Aorta (tissue), 5 donors: Measurements from ENCODE around the gene PLXDC2. TPM values are rescaled to one million over a fixed set of nuclear protein-coding genes. Genes with fewer than 3 reads are reported as not detected.
"Not testable (repeated sequence)": the region's sequence is repeated elsewhere in the genome, so short reads cannot be mapped to it uniquely, and the experiment has no call there.

Source experiments
- ATAC-seq: fragments of 200-7000 bp; cut with Tn5 transposase; one replicate; pipeline ENCODE4 v1.9.1; 2022; ENCODE audit warnings: moderate library complexity; ENCODE audit not compliant: low FRiP score
- DNase-seq, 2 donors: peaks; one replicate each; pipeline ENCODE4 v3.0.0-alpha.2; 2020
- H3K27ac ChIP-seq, 2 donors: one replicate each; pipeline ENCODE4 v1.5.1; 2013; ENCODE audit warnings: low read length in 2 of 2, mild to moderate bottlenecking in 2 of 2, moderate library complexity in 2 of 2, control low read depth in 1 of 2, inconsistent platforms in 1 of 2, low read depth in 1 of 2
- H3K27me3 ChIP-seq, 2 donors: one replicate each; pipeline ENCODE4 v1.6.1; 2013; ENCODE audit warnings: control low read depth in 1 of 2, low read length in 1 of 2, mild to moderate bottlenecking in 1 of 2, moderate library complexity in 1 of 2; ENCODE audit not compliant: insufficient read depth in 2 of 2, control insufficient read depth in 1 of 2
- H3K36me3 ChIP-seq, 2 donors: one replicate each; pipeline ENCODE4 v1.6.1; 2013; ENCODE audit warnings: control low read depth in 1 of 2, low read length in 1 of 2, mild to moderate bottlenecking in 1 of 2; ENCODE audit not compliant: insufficient read depth in 2 of 2, control insufficient read depth in 1 of 2
- H3K4me1 ChIP-seq, 2 donors: one replicate each; pipeline ENCODE4 v1.6.1; 2013; ENCODE audit warnings: low read length in 2 of 2, control low read depth in 1 of 2, mild to moderate bottlenecking in 1 of 2, moderate library complexity in 1 of 2; ENCODE audit not compliant: insufficient read depth in 2 of 2, control insufficient read depth in 1 of 2
- H3K4me3 ChIP-seq, 2 donors: one replicate each; pipeline ENCODE4 v1.5.1; 2013; ENCODE audit warnings: low read length in 2 of 2, control low read depth in 1 of 2, mild to moderate bottlenecking in 1 of 2
- H3K9me3 ChIP-seq: one replicate; pipeline ENCODE4 v1.6.1; 2013; ENCODE audit warnings: mild to moderate bottlenecking, low read length; ENCODE audit not compliant: control insufficient read depth
- WGBS, 2 donors: extraction: QIAGEN DNeasy Blood & Tissue Kit; methylation state at CpG; one replicate each; pipeline ENCODE4 v1.1.7; 2013; 5-methylcytosine and 5-hydroxymethylcytosine counted together
- intact Hi-C, 2 donors: fragments of 100-400 bp; cut with DNase I; formaldehyde crosslinking; loops; one replicate each; pipeline versions ENCODE4 v1.14.2 to v1.15.0; 2022
- polyA plus RNA-seq, 2 donors: library from polyadenylated mRNA; stranded (reverse); fragments of 200-250 nt; gene quantifications; one replicate each; pipeline ENCODE4 v1.2.3, GENCODE V29; 2013
- total RNA-seq, 2 donors: library from RNA; stranded (reverse); fragmentation: NEBNext Ultra II Directional; extraction: Animal tissue kit (Norgen Biotek cat#: 25700); gene quantifications; one replicate each; pipeline ENCODE4 v1.2.1, GENCODE V29; 2021
- donor health status: healthy with polysubstance abuse.
- donor health status: Bipolar disorder and iron deficiency.
- donor health status: DM: no; HTN: no; CAD: no.
- donor health status: DM: no; HTN: no; CAD: no.
- donor health status: DM: yes; HTN: yes; CAD: no.

The PLXDC2 gene
- total and polyA plus RNA-seq, 4 donors: 14.7 to 155 (median 57.4) TPM

GRCh38 chr10:20200758-20201157 lies 384.5 kb downstream of the PLXDC2 start:
- H3K36me3 ChIP-seq: no peaks in the 10 kb centered on the region
- no peak overlapping the region for H3K4me3 ChIP-seq
- no peak overlapping the region for H3K27ac ChIP-seq
- intact Hi-C loops: no loop called here
- H3K9me3 ChIP-seq: no peaks in the 10 kb centered on the region
- H3K4me1 ChIP-seq: peaks cover under 1 to 2% of the 10 kb centered on the region in 2 donors
- DNase-seq (no peak), ATAC-seq (no peak)
- 90 to 96% methylated on average over 1 of the region's 1 CpG for WGBS, 2 donors
- H3K27me3 ChIP-seq: no peaks in the 10 kb centered on the region

- 97% methylated on average over 4 of the region's 4 CpGs for WGBS, 2 donors
- no peaks in the 10 kb centered on the region for H3K36me3 ChIP-seq
- no peaks in the 10 kb centered on the region for H3K4me1 ChIP-seq
- H3K27ac ChIP-seq: no peak overlapping the region
- H3K4me3 ChIP-seq: no peak overlapping the region
- no peaks in the 10 kb centered on the region for H3K27me3 ChIP-seq
- no peak for ATAC-seq
- intact Hi-C loops: no loop called here
- DNase-seq: no peak
- H3K9me3 ChIP-seq: no peaks in the 10 kb centered on the region
Observed at GRCh38 chr10:20202337-20202736, 386.1 kb downstream of the PLXDC2 start.

DNA sequence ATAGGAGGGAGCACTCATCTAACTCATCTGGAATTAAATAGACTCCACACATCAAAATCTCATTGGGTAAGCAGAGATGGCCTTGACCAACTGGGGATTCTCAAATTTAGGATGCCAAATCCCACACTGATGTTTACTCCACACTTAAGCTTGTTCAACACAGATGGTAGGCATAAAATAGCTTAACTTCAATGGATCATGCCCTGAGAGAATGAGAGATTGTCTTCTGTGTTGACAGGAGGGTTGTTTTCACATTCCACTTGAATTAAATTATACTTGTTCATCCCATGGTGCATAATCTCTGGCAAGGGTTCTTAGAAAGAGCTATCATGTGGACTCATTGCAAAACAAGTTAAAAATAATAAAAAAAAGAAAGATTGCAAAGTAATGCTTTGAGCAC lies 391.4 kb downstream of the PLXDC2 start:
- no peak for DNase-seq
- no peak overlapping the region for H3K27ac ChIP-seq
- H3K4me3 ChIP-seq: no peak overlapping the region
- intact Hi-C loops: no loop called here
- no peak for ATAC-seq
- peaks cover 0 to 2% of the 10 kb centered on the region in 2 donors for H3K36me3 ChIP-seq
- H3K27me3 ChIP-seq: no peaks in the 10 kb centered on the region
- H3K9me3 ChIP-seq: no peaks in the 10 kb centered on the region
- H3K4me1 ChIP-seq: no peaks in the 10 kb centered on the region

DNA sequence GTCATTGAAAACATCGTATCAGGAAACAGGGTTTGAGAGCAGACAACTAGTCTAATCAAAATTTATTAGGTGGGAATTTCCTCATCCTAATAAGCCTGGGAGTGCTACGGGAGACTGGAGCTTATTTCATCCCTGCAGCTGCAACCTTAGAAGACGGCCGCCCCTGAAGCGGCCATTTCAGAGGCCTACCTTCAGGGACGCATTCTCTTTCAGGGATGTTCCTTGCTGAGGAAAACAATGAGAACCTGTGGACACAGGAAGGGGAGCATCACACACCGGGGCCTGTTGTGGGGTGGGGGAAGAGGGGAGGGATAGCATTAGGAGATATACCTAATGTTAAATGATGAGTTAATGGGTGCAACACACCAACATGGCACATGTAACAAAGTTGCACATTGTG lies 392.9 kb downstream of the PLXDC2 start:
- H3K36me3 ChIP-seq, H3K4me1 ChIP-seq, H3K4me3 ChIP-seq, intact Hi-C loops, H3K9me3 ChIP-seq, H3K27me3 ChIP-seq, ATAC-seq, H3K27ac ChIP-seq, DNase-seq: not testable (repeated sequence)
- WGBS, 2 donors: 97 to 98% methylated on average over 7 of the region's 7 CpGs

DNA sequence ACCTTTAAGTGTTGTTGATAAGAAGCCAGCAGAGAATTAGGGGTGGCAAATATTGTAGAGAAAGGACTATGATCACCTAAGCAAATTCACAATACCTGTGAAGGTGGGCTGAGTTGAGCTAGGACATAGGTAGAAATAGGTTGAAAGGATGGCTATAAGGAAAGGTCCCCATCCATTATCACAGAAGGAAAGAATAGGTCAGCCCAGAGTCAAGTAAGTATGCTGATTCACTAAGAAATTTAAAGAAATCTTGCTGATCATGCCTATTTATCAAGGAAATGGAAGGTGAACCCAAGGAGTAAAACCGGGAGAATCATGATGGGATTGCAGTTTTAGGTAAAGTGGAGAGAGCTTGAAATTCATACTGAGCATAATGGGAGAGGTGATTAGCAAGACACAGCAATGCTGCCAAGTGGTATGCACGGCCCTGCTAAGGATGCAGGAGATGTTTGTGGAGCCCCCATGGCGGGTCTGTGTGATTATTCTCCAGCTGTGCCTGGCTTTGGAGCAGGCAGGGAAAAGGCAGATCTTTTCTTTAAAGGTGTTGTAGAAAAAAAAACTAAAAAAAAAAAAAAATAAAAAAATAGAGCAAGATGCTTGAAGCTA lies 399.4 kb downstream of the PLXDC2 start:
- ATAC-seq (no peak), DNase-seq (no peak)
- 48 to 60% methylated on average over 3 of the region's 3 CpGs for WGBS, 2 donors
- intact Hi-C loops: no loop called here
- H3K36me3 ChIP-seq: no peaks in the 10 kb centered on the region
- no peaks in the 10 kb centered on the region for H3K9me3 ChIP-seq
- H3K4me3 ChIP-seq: no peak overlapping the region
- no peaks in the 10 kb centered on the region for H3K4me1 ChIP-seq
- no peaks in the 10 kb centered on the region for H3K27me3 ChIP-seq
- no peak overlapping the region for H3K27ac ChIP-seq

GRCh38 chr10:20221356-20221755 lies 405.1 kb downstream of the PLXDC2 start:
- H3K9me3 ChIP-seq: no peaks in the 10 kb centered on the region
- no peaks in the 10 kb centered on the region for H3K27me3 ChIP-seq
- no peak for ATAC-seq
- H3K4me3 ChIP-seq: no peak overlapping the region
- no peak overlapping the region for H3K27ac ChIP-seq
- intact Hi-C loops: no loop called here
- 7 to 8% methylated on average over 1 of the region's 1 CpG for WGBS, 2 donors
- DNase-seq: no peak
- no peaks in the 10 kb centered on the region for H3K4me1 ChIP-seq
- H3K36me3 ChIP-seq: no peaks in the 10 kb centered on the region

- H3K27me3 ChIP-seq: no peaks in the 10 kb centered on the region
- no peak for ATAC-seq
- H3K4me1 ChIP-seq: no peaks in the 10 kb centered on the region
- no peaks in the 10 kb centered on the region for H3K36me3 ChIP-seq
- no peak for DNase-seq
- no peaks in the 10 kb centered on the region for H3K9me3 ChIP-seq
- no peak overlapping the region for H3K27ac ChIP-seq
- no peak overlapping the region for H3K4me3 ChIP-seq
- intact Hi-C loops: no loop called here
Observed at GRCh38 chr10:20228729-20229128, 412.5 kb downstream of the PLXDC2 start.

- intact Hi-C loops: no loop called here
- no peaks in the 10 kb centered on the region for H3K9me3 ChIP-seq
- no peak for DNase-seq
- H3K27me3 ChIP-seq: no peaks in the 10 kb centered on the region
- ATAC-seq: no peak
- no peak overlapping the region for H3K27ac ChIP-seq
- peaks cover 0 to 3% of the 10 kb centered on the region in 2 donors for H3K36me3 ChIP-seq
- no peaks in the 10 kb centered on the region for H3K4me1 ChIP-seq
- WGBS, 2 donors: 89 to 93% methylated on average over 2 of the region's 2 CpGs
- H3K4me3 ChIP-seq: no peak overlapping the region
Observed at GRCh38 chr10:20232079-20232705, 416.0 kb downstream of the PLXDC2 start.

- intact Hi-C loops: no loop called here
Observed at GRCh38 chr10:20233423-20233822, 417.2 kb downstream of the PLXDC2 start.

More at GRCh38 chr10:20233423-20233822, 417.2 kb downstream of the PLXDC2 start:
- Histone ChIP-seq H3K4me1 (no peaks in the 10 kb centered on the region), H3K4me3 (no peak overlapping the region), H3K27me3 (no peaks in the 10 kb centered on the region), H3K27ac (no peak overlapping the region), H3K36me3 (peaks cover 0 to 3% of the 10 kb centered on the region in 2 donors), H3K9me3 (no peaks in the 10 kb centered on the region)
- ATAC-seq: no peak
- DNase-seq: no peak
